CD4-positive, CD25-positive, alpha-beta regulatory T cell (primary cell): ENCODE data around the gene DDX47. TPM values are rescaled to one million over a fixed set of nuclear protein-coding genes. Genes with fewer than 3 reads are reported as not detected.

Source experiments
- ATAC-seq, 2 donors: fragments of 150-1000 bp; cut with Tn5 transposase; one replicate each; pipeline ENCODE4 v1.10.0; 2021; ENCODE audit warnings: low read depth in 2 of 2, moderate number of reproducible peaks in 2 of 2, moderate library complexity in 1 of 2
- DNase-seq, 3 donors: peaks; one replicate each; pipeline versions ENCODE4 v3.0.0 to v3.0.0-alpha.2; 2012 to 2022; ENCODE audit warnings: mixed read lengths in 1 of 3
- H3K27ac ChIP-seq: one replicate; pipeline ENCODE4 v1.7.0; 2013; ENCODE audit warnings: mild to moderate bottlenecking, low read length; ENCODE audit not compliant: insufficient read depth, poor library complexity, severe bottlenecking
- H3K27me3 ChIP-seq: one replicate; pipeline ENCODE4 v1.7.0; 2013; ENCODE audit warnings: low read length; ENCODE audit not compliant: control insufficient read depth, insufficient read depth
- H3K36me3 ChIP-seq: one replicate; pipeline ENCODE4 v1.7.0; 2013; ENCODE audit warnings: mild to moderate bottlenecking, low read length, moderate library complexity; ENCODE audit not compliant: control insufficient read depth, insufficient read depth
- H3K4me1 ChIP-seq: 2 replicates; pipeline ENCODE4 v1.7.0; 2013; ENCODE audit warnings: mild to moderate bottlenecking, low read length; ENCODE audit not compliant: insufficient read depth, control insufficient read depth, poor library complexity, severe bottlenecking
- H3K4me3 ChIP-seq: one replicate; pipeline ENCODE4 v1.7.0; 2013; ENCODE audit warnings: low read depth, mild to moderate bottlenecking, low read length, moderate library complexity
- H3K9me3 ChIP-seq, 2 experiments: 1 replicate in 1 of 2; 2 replicates in 1 of 2; pipeline ENCODE4 v1.7.0; 2013; ENCODE audit warnings: low read length in 2 of 2, mild to moderate bottlenecking in 1 of 2, moderate library complexity in 1 of 2; ENCODE audit not compliant: control insufficient read depth in 2 of 2
- H3K27ac Mint-ChIP-seq, 3 donors: one replicate each; pipeline ENCODE4 v1.8.0; 2020 to 2022; ENCODE audit warnings: mild to moderate bottlenecking in 3 of 3, mixed read lengths in 3 of 3, moderate library complexity in 2 of 3
- H3K27me3 Mint-ChIP-seq: one replicate; pipeline ENCODE4 v1.8.0; 2022; ENCODE audit warnings: mild to moderate bottlenecking, mixed read lengths
- H3K36me3 Mint-ChIP-seq: one replicate; pipeline ENCODE4 v1.8.0; 2020; ENCODE audit warnings: mixed read lengths
- H3K4me1 Mint-ChIP-seq, 4 donors: one replicate each; pipeline ENCODE4 v1.8.0; 2020 to 2022; ENCODE audit warnings: mixed read lengths in 4 of 4, mild to moderate bottlenecking in 1 of 4
- H3K4me3 Mint-ChIP-seq, 4 donors: one replicate each; pipeline ENCODE4 v1.8.0; 2020 to 2022; ENCODE audit warnings: mild to moderate bottlenecking in 4 of 4, mixed read lengths in 4 of 4, moderate library complexity in 3 of 4
- H3K9me3 Mint-ChIP-seq, 7 donors: one replicate each; pipeline ENCODE4 v1.8.0; 2020 to 2022; ENCODE audit warnings: mixed read lengths in 7 of 7, mild to moderate bottlenecking in 3 of 7, moderate library complexity in 2 of 7
- polyA plus RNA-seq, 4 donors: library from polyadenylated mRNA; unstranded; fragments of 300-500 nt; fragmentation: Illumina TruSeq; gene quantifications; one replicate each; pipeline ENCODE4 v1.2.3, GENCODE V29; 2021
- total RNA-seq: library from RNA; stranded (reverse); gene quantifications from one replicate; pipeline ENCODE4 v1.2.3, GENCODE V29; 2022

The DDX47 gene
- total RNA-seq (117 TPM), polyA plus RNA-seq (10 to 100 TPM; 63.2 to 83.9 (median 72.0) TPM)

DNA sequence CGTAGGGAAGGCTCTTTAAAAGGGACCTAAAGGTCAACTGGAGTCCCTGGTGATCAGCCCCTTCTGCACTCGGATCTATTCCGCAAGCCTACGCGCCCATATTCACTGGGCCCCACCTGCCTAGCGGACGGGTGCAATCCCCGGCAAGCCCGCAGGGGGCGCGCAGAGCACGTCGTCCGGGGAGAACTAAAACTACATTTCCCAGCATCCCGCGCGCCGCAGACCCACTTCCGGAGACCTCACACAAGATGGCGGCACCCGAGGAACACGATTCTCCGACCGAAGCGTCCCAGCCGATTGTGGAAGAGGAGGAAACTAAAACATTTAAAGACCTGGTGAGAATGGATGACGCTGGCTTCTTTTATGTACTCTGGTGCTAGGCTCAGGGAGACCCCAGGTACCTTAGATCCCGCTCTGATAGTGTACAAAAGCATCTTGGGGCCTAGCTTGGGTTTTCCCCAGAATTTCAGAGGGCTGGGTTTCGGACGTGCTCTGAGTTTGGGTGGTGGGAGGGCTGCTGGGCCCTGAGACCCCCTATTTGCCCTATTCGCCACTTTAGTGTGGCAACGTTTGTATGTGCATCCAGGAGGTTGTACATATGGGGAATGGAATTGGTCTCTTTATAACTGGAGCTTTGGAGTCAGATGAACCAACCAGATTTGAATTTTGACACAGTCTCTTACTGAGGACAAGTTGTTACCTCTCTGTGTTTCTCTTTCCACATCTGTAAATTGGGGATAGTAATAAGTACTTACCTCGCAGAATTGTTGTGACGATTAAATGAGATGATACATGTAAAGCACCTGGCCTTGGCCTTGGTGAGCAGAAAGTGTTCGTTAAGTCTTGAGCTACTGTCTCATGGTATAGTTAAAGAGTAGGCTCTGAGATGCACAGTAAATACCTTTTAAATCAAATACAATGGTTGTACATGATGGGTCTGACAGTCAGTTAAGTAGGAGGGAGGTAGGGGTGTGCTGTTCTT is at the start of gene DDX47:
DDX47 (plus strand) TSS at position 227 of the 982 bp plus-strand sequence; CDS start at position 249, 22 bp downstream.
- H3K27ac Mint-ChIP-seq = peak within 1 kb of the TSS; percentile 93 to 98 (median 97)
- Histone ChIP-seq H3K9me3 (no peaks in the 10 kb centered on the region), H3K4me3 (peak within 1 kb of the TSS; percentile 96), H3K4me1 (peaks cover 35% of the 10 kb centered on the region), H3K27me3 (no peaks in the 10 kb centered on the region), H3K27ac (peak within 1 kb of the TSS; percentile 85), H3K36me3 (peaks cover 21% of the 10 kb centered on the region)
- no peaks in the 10 kb centered on the region for H3K27me3 Mint-ChIP-seq
- peaks cover 0 to 2% (median 0%) of the 10 kb centered on the region in 7 donors for H3K9me3 Mint-ChIP-seq
- H3K36me3 Mint-ChIP-seq = peaks cover 19% of the 10 kb centered on the region
- peak; percentile 93 to 96 (median 95) for DNase-seq
- peak within 1 kb of the TSS; percentile 88 to 100 (median 93) for H3K4me3 Mint-ChIP-seq
- peak; percentile 92 to 93 for ATAC-seq
- H3K4me1 Mint-ChIP-seq = peaks cover 20 to 78% (median 49%) of the 10 kb centered on the region in 4 donors

DNA sequence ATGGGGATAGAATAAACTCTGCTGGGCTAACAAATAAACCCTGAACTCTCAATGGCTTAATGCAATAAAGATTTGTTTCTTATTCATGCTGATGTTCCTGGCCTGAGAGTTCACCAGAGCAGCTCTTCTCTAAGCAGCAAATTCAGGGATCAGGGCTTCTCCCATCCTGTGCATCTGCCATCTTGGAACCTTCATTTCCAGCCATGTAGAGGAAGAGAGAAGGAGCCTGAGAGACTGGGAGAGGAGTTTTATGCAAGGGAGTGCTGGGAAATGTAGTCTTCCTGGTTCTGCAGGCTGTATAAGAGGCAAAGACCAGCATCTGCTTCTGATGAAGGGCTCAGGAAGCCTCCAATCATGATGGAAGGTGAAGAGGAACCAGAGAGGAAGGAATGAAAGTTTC is 48.3 kb upstream of the DDX47 start:
- Mint-ChIP-seq H3K4me3 (no peak overlapping the region), H3K4me1 (peaks cover 0 to 13% (median 6%) of the 10 kb centered on the region in 4 donors)

DNA sequence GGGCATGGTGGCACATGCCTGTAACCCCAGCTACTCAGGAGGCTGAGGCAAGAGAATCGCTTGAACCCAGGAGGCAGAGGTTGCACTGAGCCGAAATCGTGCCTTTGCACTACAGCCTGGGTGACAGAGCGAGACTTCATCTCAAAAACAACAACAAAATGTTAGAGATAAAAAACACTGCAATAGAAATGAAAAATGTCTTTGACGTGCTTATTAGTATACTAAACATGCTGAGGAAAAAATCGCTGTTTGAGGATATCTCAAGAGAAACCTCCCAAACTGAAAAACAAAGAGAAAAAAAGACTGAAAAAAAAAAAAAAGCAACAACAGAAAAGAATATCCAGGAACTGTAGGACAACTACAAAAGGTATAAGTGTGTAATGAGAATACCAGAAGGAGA is 42.9 kb upstream of the DDX47 start:
- no peak for DNase-seq

More for the DNA sequence above, 48.3 kb upstream of the DDX47 start:
- Histone ChIP-seq H3K27me3 (no peaks in the 10 kb centered on the region), H3K9me3 (peaks cover 0 to 3% of the 10 kb centered on the region in 2 experiments), H3K36me3 (no peaks in the 10 kb centered on the region), H3K27ac (no peak overlapping the region), H3K4me1 (no peaks in the 10 kb centered on the region), H3K4me3 (no peak overlapping the region)
- H3K27me3 Mint-ChIP-seq = no peaks in the 10 kb centered on the region
- DNase-seq = no peak
- no peak for ATAC-seq
- peaks cover 0 to 3% (median 1%) of the 10 kb centered on the region in 7 donors for H3K9me3 Mint-ChIP-seq
- peaks cover 11% of the 10 kb centered on the region for H3K36me3 Mint-ChIP-seq
- peak overlapping the region in 1 of 3 donors; percentile 60 for H3K27ac Mint-ChIP-seq

DNA sequence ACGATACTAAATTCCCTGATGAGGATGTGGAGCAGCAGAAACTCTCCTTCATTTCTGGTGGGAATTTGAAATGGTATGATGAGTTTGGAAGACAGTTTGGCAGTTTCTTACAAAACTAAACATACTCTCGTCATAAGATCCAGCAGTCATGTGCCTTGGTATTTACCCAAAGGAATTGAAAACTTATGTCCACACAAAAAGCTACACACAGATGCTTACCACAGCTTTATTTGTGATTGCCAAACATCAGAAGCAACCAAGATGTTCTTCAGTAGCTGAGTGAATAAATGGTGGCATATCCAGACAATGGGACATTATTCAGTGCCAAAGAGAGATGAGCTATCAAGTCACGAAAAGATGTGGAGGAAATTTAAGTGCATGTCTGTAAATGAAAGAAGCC is 38.4 kb upstream of the DDX47 start:
- DNase-seq (no peak), ATAC-seq (no peak)
- Mint-ChIP-seq H3K27me3 (no peaks in the 10 kb centered on the region), H3K4me3 (no peak overlapping the region), H3K36me3 (peaks cover 8% of the 10 kb centered on the region), H3K9me3 (peaks cover 0 to 9% (median 2%) of the 10 kb centered on the region in 7 donors), H3K27ac (no peak overlapping the region), H3K4me1 (peaks cover 0 to 3% (median 0%) of the 10 kb centered on the region in 4 donors)
- H3K27ac ChIP-seq = no peak overlapping the region
- H3K4me1 ChIP-seq = no peaks in the 10 kb centered on the region
- no peaks in the 10 kb centered on the region for H3K27me3 ChIP-seq
- H3K9me3 ChIP-seq = peaks cover 0 to 4% of the 10 kb centered on the region in 2 experiments
- H3K36me3 ChIP-seq = no peaks in the 10 kb centered on the region
- no peak overlapping the region for H3K4me3 ChIP-seq

More for the DNA sequence above, 42.9 kb upstream of the DDX47 start:
- ATAC-seq = no peak
- no peak overlapping the region for H3K4me3 Mint-ChIP-seq
- peaks cover 0 to 7% of the 10 kb centered on the region in 2 experiments for H3K9me3 ChIP-seq
- no peak overlapping the region for H3K27ac Mint-ChIP-seq
- no peaks in the 10 kb centered on the region for H3K4me1 ChIP-seq
- H3K4me3 ChIP-seq = no peak overlapping the region
- no peaks in the 10 kb centered on the region for H3K27me3 ChIP-seq
- no peaks in the 10 kb centered on the region for H3K36me3 ChIP-seq
- H3K4me1 Mint-ChIP-seq = peaks cover 0 to 5% (median 3%) of the 10 kb centered on the region in 4 donors
- H3K36me3 Mint-ChIP-seq = peaks cover 12% of the 10 kb centered on the region
- peaks cover 0 to 12% (median 3%) of the 10 kb centered on the region in 7 donors for H3K9me3 Mint-ChIP-seq
- H3K27me3 Mint-ChIP-seq = no peaks in the 10 kb centered on the region
- no peak overlapping the region for H3K27ac ChIP-seq

DNA sequence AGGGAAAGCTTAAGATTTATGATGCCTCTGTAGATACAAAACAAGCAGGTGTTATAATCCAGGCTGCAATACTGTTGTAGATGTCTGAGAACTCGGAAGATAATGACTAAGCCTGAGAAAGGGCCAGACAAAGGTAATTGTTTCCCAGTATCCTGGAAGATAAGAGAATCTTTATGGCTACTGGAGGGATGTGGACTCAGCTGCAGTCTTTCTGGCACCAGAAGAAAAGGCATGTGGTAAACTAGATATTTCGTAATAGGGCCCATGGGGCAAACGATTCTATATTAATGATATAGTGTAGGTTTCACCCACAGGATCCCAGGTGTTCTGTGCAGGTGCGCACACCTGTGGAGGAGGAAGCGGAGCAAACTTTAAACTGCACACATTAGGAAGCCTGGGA is 36.9 kb upstream of the DDX47 start:
- no peak for DNase-seq
- H3K9me3 ChIP-seq = no peaks in the 10 kb centered on the region
- peaks cover 0 to 3% (median 0%) of the 10 kb centered on the region in 4 donors for H3K4me1 Mint-ChIP-seq
- no peak overlapping the region for H3K27ac ChIP-seq
- no peak overlapping the region for H3K4me3 Mint-ChIP-seq
- no peaks in the 10 kb centered on the region for H3K4me1 ChIP-seq
- H3K27me3 ChIP-seq = no peaks in the 10 kb centered on the region
- H3K4me3 ChIP-seq = no peak overlapping the region
- no peaks in the 10 kb centered on the region for H3K36me3 ChIP-seq
- ATAC-seq = no peak
- peaks cover 8% of the 10 kb centered on the region for H3K36me3 Mint-ChIP-seq
- H3K27ac Mint-ChIP-seq = peak overlapping the region in 2 of 3 donors; percentile 75 to 78
- H3K9me3 Mint-ChIP-seq = peaks cover 0 to 5% (median 0%) of the 10 kb centered on the region in 7 donors
- H3K27me3 Mint-ChIP-seq = no peaks in the 10 kb centered on the region

DNA sequence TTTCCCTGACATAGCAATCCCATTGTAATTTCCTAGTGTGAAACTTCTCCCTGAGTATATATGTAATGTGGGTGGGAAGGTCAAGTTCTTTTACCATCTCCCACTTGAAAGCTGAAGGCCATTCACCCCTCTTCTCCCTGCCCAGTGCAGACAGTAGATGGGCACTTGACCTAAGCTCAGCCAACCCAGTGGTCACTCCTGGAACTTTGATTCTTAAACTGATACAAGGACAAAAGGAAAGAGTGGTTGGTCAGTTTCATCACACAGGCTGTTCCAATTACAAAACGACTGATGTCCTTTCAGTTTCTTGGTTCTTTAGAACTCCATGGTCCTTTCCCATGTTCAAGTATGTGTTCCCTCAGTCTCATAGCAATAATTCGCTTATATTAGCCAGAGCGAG is 36.1 kb upstream of the DDX47 start:
- Mint-ChIP-seq H3K4me3 (no peak overlapping the region), H3K27ac (no peak overlapping the region), H3K27me3 (no peaks in the 10 kb centered on the region), H3K36me3 (peaks cover 6% of the 10 kb centered on the region), H3K4me1 (peaks cover 0 to 3% (median 0%) of the 10 kb centered on the region in 4 donors), H3K9me3 (peaks cover 0 to 4% (median 0%) of the 10 kb centered on the region in 7 donors)
- Histone ChIP-seq H3K4me1 (no peaks in the 10 kb centered on the region), H3K9me3 (no peaks in the 10 kb centered on the region), H3K27ac (no peak overlapping the region), H3K4me3 (no peak overlapping the region), H3K36me3 (no peaks in the 10 kb centered on the region), H3K27me3 (no peaks in the 10 kb centered on the region)
- no peak for ATAC-seq
- DNase-seq = no peak

DNA sequence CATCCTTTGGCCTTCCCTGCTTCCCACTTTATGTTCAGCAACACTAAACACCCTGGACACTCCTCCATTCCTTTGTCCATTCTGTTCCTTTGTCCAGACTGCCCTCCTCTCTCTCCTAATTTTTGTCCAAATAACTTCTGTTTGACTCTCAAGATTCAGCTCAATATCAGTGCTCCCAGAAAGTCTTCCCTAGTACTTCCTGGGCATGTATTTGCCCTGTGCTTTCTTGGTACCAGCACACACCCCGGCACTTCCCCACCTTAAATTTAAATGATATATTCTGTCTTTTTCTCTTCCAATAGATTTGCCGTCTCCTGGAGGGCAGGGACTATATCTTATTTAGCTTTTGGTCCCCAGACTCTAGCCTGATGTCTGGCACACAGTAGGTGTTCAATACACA is 34.1 kb upstream of the DDX47 start:
- ATAC-seq = no peak
- H3K27ac ChIP-seq = no peak overlapping the region
- no peak overlapping the region for H3K4me3 Mint-ChIP-seq
- no peaks in the 10 kb centered on the region for H3K27me3 ChIP-seq
- H3K36me3 Mint-ChIP-seq = no peaks in the 10 kb centered on the region
- no peaks in the 10 kb centered on the region for H3K9me3 Mint-ChIP-seq
- DNase-seq = no peak
- no peak overlapping the region for H3K4me3 ChIP-seq
- no peaks in the 10 kb centered on the region for H3K36me3 ChIP-seq
- H3K27ac Mint-ChIP-seq = no peak overlapping the region
- H3K27me3 Mint-ChIP-seq = no peaks in the 10 kb centered on the region
- H3K4me1 ChIP-seq = no peaks in the 10 kb centered on the region
- H3K4me1 Mint-ChIP-seq = peaks cover 0 to 3% (median 0%) of the 10 kb centered on the region in 4 donors
- no peaks in the 10 kb centered on the region for H3K9me3 ChIP-seq
